HUES48 (cell line): ENCODE results near the gene RPS6KA2.

ENCODE experiments used
- H3K27ac ChIP-seq: one replicate; pipeline ENCODE4 v1.7.0; 2013; ENCODE audit warnings: low read depth, low read length, inconsistent platforms
- H3K27me3 ChIP-seq: 2 replicates; pipeline ENCODE4 v1.6.1; 2013; ENCODE audit warnings: mild to moderate bottlenecking, low read length; ENCODE audit not compliant: control insufficient read depth, insufficient read depth
- H3K36me3 ChIP-seq: 2 replicates; pipeline ENCODE4 v1.6.1; 2013; ENCODE audit warnings: low read length; ENCODE audit not compliant: control insufficient read depth, insufficient read depth
- H3K4me1 ChIP-seq: 2 replicates; pipeline ENCODE4 v1.6.1; 2013; ENCODE audit warnings: mild to moderate bottlenecking, low read length; ENCODE audit not compliant: control insufficient read depth, insufficient read depth
- H3K4me3 ChIP-seq: 2 replicates; pipeline ENCODE4 v1.5.1; 2013; ENCODE audit warnings: mild to moderate bottlenecking, low read depth, low read length
- H3K9ac ChIP-seq: 2 replicates; pipeline ENCODE4 v1.6.1; 2013; ENCODE audit warnings: mild to moderate bottlenecking, low read depth, low read length, moderate library complexity
- H3K9me3 ChIP-seq: 2 replicates; pipeline ENCODE4 v1.6.1; 2013; ENCODE audit warnings: low read length; ENCODE audit not compliant: control insufficient read depth, insufficient read depth

RPS6KA2 gene

DNA sequence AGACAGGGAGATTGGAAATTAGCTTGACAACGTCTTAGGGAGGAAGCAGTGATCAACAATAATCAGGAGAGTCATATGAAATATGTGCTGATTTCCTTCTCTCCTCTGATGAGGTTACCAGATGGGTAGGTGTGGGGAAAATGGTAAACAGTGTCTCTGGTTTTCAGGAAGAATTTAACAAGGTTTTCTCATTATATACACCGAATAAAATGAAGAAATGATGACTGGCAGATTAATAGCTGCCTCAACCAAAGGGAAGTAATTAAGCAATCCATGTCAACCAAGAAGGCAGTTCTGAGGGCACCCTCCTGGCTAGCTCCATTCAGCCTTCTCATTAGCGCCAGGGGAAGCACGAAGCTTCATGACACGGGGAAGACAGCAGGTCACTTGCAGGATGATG is 27.8 kb downstream of the RPS6KA2 start:
- Histone ChIP-seq H3K36me3 (no peaks in the 10 kb centered on the region), H3K27ac (no peak overlapping the region), H3K9ac (no peak overlapping the region), H3K4me1 (peaks cover 11% of the 10 kb centered on the region), H3K4me3 (no peak overlapping the region), H3K27me3 (no peaks in the 10 kb centered on the region), H3K9me3 (no peaks in the 10 kb centered on the region)

DNA sequence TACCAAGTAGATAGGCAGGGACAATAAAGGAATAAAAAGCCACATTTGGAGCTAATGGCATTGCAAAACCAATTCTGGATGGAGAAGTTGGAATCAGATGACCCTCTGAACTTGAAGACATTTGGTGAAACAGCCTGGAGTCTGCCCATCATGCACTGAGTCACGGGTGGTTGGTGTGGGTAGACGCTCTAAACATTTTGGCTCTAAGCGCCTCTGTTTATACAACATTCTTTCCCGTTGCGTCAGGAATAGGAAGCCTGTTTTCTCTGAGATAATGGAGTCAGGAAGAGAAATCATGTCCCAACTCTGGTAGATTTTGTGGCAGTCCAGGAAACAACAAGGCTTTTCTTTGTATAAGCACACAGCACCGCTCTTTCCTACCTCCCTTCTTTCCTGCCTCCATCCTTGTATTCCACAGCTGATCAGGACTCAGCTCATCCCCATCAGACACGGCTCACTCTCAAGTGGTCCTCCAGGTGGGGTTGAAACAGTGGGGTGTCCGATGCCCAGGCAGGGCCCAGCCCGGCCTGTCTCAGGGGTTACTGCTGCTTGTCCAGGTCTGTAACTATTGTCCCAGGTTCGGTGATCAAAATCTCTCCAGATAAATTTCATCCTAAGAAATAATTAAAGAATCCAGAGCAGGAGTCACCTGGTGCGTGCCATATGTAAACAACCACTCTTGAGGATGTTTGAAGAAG is 28.5 kb downstream of the RPS6KA2 start:
- H3K27me3 ChIP-seq = no peaks in the 10 kb centered on the region
- no peak overlapping the region for H3K9ac ChIP-seq
- H3K9me3 ChIP-seq = no peaks in the 10 kb centered on the region
- no peaks in the 10 kb centered on the region for H3K36me3 ChIP-seq
- peaks cover 11% of the 10 kb centered on the region for H3K4me1 ChIP-seq
- no peak overlapping the region for H3K27ac ChIP-seq
- H3K4me3 ChIP-seq = no peak overlapping the region

- Histone ChIP-seq H3K4me3 (no peak overlapping the region), H3K9me3 (no peaks in the 10 kb centered on the region), H3K27ac (no peak overlapping the region), H3K36me3 (no peaks in the 10 kb centered on the region), H3K4me1 (peaks cover 7% of the 10 kb centered on the region), H3K27me3 (no peaks in the 10 kb centered on the region), H3K9ac (no peak overlapping the region)
Measured at GRCh38 chr6:166597711-166598440, 29.2 kb downstream of the RPS6KA2 start.

DNA sequence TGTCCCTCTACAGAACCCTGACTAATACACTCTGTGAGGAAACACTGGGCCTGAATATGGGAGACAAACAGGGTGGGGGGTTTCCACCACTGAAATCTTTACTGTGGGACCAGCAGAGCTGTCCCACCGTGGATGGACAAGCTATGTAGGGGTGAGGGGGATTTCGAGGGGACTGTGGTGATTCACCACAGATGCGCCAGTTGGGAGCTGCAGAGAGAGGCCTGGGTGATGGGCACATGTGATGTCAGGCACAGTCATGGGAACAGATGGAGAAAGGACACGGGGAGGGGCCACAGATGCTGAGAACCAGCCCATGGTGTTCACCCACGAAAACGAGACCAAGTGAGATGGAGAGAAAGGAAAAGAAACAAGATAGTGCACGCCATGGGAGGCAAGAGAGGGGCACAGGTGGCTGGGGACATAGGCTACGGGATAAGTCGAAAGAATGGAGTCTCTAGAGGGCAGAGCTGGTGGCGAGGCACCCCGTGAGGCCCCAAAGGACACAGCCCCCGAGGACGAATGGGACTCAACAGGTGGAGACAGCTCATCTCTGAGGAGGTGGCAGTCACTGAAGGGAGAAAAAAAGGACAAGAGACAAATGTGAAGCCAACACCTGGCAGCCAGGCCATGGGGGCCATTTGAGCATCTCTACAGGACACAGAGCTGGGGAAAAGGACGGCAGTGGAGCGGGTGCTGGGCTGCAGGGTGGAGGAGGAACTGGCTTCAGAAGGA is 30.1 kb downstream of the RPS6KA2 start:
- H3K4me1 ChIP-seq = peaks cover 6% of the 10 kb centered on the region
- H3K9ac ChIP-seq = no peak overlapping the region
- H3K4me3 ChIP-seq = no peak overlapping the region
- H3K27ac ChIP-seq = no peak overlapping the region
- no peaks in the 10 kb centered on the region for H3K9me3 ChIP-seq
- no peaks in the 10 kb centered on the region for H3K36me3 ChIP-seq
- no peaks in the 10 kb centered on the region for H3K27me3 ChIP-seq

- H3K4me1 ChIP-seq = peaks cover 6% of the 10 kb centered on the region
- no peaks in the 10 kb centered on the region for H3K36me3 ChIP-seq
- no peaks in the 10 kb centered on the region for H3K9me3 ChIP-seq
- no peak overlapping the region for H3K9ac ChIP-seq
- no peak overlapping the region for H3K27ac ChIP-seq
- H3K4me3 ChIP-seq = no peak overlapping the region
- H3K27me3 ChIP-seq = no peaks in the 10 kb centered on the region
Measured at GRCh38 chr6:166595949-166596348, 31.1 kb downstream of the RPS6KA2 start.

- H3K9me3 ChIP-seq = no peaks in the 10 kb centered on the region
- H3K4me1 ChIP-seq = peaks cover 6% of the 10 kb centered on the region
- H3K4me3 ChIP-seq = no peak overlapping the region
- H3K27ac ChIP-seq = no peak overlapping the region
- H3K36me3 ChIP-seq = no peaks in the 10 kb centered on the region
- no peak overlapping the region for H3K9ac ChIP-seq
- no peaks in the 10 kb centered on the region for H3K27me3 ChIP-seq
Measured at GRCh38 chr6:166595061-166595780, 31.8 kb downstream of the RPS6KA2 start.

GRCh38 chr6:166592821-166593220 is 34.2 kb downstream of the RPS6KA2 start:
- Histone ChIP-seq H3K4me3 (no peak overlapping the region), H3K4me1 (peaks cover 10% of the 10 kb centered on the region), H3K27me3 (no peaks in the 10 kb centered on the region), H3K27ac (no peak overlapping the region), H3K36me3 (no peaks in the 10 kb centered on the region), H3K9ac (no peak overlapping the region), H3K9me3 (no peaks in the 10 kb centered on the region)

GRCh38 chr6:166591961-166592520 is 35.0 kb downstream of the RPS6KA2 start:
- Histone ChIP-seq H3K4me1 (peaks cover 10% of the 10 kb centered on the region), H3K27me3 (no peaks in the 10 kb centered on the region), H3K36me3 (no peaks in the 10 kb centered on the region), H3K9ac (no peak overlapping the region), H3K27ac (no peak overlapping the region), H3K4me3 (no peak overlapping the region), H3K9me3 (no peaks in the 10 kb centered on the region)

GRCh38 chr6:166591026-166591425 is 36.0 kb downstream of the RPS6KA2 start:
- Histone ChIP-seq H3K9me3 (no peaks in the 10 kb centered on the region), H3K27ac (no peak overlapping the region), H3K36me3 (no peaks in the 10 kb centered on the region), H3K4me3 (no peak overlapping the region), H3K27me3 (no peaks in the 10 kb centered on the region), H3K4me1 (peaks cover 10% of the 10 kb centered on the region), H3K9ac (no peak overlapping the region)

DNA sequence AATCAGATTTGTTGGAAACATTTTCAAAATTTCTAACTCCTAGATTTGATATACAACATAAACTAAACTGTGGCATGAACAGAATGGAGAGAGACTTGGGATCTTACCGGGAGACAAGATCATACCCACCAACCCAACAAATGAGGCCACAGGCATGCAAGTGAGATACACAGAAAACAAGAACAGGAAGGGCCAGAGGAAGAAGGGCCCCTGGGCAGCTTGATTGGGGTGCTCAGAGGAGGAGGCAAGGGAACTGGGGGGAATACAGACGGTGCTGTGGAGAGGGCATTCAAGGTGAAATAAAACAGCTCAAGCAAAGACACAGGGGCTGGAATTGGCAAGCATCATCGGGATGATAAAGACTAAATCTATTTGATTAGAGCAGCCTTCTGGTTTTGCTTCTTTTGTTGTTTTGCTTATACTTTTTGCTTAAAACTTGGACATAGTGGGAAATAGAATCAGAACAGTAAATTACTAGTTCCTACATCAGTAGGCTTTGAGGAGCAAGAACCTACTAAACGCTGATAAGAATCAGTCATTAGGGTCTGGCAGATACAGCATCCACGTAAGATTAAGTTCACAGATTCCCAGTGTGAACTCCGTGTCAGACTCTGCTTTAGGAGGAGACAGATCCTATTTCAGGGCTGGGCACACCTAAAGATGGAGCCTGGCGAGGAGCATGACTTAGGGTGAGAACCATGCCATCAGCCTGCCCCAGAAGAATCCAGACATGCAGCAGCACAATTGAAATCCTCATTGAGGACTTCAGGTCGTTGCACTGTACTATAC is 37.1 kb downstream of the RPS6KA2 start:
- Histone ChIP-seq H3K27me3 (no peaks in the 10 kb centered on the region), H3K36me3 (no peaks in the 10 kb centered on the region), H3K9ac (no peak overlapping the region), H3K4me3 (no peak overlapping the region), H3K4me1 (peaks cover 10% of the 10 kb centered on the region), H3K27ac (no peak overlapping the region), H3K9me3 (no peaks in the 10 kb centered on the region)
